AG09319 (cell line): ENCODE results near the gene CXCR6.

Experiments used
- DNase-seq: peaks from one replicate; pipeline ENCODE4 v3.0.0-alpha.2; 2010; ENCODE audit warnings: low read depth; ENCODE audit errors: extremely low read depth
- CTCF ChIP-seq: IDR thresholded peaks from 2 replicates; pipeline ENCODE4 v1.5.1; 2011; ENCODE audit warnings: low read depth, mild to moderate bottlenecking, inconsistent platforms, low read length, moderate library complexity

CXCR6 gene

DNA sequence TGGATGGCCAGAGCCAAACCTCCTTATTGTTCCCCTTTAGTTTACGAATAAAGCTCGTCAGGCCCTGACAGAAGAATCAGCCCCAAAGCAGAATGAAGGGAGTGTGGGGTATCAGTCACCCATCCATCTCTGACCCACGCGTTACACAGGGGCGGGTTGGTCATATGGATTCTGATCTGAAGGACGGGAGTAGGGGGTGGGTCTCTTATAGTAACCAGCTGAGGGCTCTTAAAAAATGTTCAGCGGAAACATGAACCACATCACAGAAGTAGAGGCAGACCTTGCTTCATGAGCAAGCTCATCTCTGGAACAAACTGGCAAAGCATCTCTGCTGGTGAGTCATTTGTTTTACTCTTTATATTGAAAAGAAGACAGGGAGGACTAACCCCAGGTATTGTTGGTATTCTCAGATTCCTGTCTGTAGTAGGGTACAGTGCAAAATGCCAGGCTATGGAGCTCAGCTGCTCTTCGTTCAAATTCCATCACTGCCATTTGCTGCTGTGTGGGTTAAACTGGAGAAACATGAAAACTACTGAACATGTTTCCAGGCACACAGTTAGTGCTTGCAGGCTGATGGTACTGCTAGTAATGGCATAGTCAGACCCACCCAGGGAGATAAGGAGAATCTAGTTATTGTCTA is at the start of gene CXCR6:
CXCR6 (plus strand) TSS at position 258 of the 640 bp plus-strand sequence. CDS start 3,018 bp downstream, outside the sequence.
- no peak for TF ChIP-seq CTCF
- no peak for DNase-seq

DNA sequence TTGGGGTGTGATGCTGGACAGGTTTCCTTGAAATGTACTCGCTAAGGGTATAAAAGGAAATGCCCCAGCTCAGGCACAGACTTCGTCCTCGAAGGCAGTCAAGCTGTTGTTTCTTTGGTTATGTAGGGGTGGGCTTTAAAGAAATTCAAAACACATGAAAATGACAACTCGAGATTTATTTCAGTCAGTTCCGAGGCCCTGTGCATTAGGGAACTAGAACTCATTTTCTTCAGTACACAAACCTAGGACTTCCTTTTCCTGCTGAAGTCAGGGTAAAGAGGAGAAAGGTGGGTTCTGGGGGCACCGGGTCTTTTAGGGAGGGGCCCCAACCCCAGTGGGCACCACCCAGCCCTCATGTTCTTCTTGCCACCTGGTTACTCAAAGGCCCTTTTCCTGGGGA is 49.2 kb upstream of the CXCR6 start:
- DNase-seq, result no peak

DNA sequence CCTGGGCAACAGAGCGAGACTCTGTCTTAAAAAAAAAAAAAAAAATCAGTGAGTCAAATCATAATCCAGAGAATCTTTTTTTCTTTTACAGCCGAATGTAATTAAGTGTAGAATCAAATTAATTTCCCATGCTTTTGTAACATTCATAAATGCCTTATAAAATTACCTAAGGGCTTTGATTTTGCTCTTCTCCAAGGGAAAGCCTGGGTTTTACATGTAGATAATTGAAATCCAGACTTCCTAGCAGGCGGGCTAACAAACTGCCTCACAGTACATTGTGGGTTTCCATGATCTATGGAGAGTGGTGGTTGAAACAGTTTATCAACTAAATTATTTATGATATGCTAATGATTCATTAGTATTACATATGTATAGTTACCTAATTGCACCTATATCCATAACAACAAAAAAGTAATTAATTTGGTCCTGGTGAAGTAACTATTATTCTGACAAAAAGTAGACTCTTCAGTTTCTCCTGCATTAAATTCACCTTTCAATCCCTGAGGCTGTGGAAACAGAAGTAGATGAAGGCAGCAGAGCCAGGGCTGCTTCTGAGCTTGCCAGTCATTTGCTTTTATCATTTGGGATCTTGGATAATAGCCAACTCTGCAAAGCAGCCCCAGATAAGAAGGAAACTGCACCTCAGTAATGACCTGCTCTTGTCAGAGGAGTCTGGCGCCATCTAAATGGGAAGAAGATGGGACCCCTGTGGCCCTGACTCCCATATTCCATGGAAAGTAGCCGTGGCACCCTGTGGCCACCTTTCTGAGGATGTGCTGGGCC is 47.4 kb upstream of the CXCR6 start:
- TF ChIP-seq CTCF, result no peak

More for the DNA sequence above, 49.2 kb upstream of the CXCR6 start:
- TF ChIP-seq CTCF, result no peak

GRCh38 chr3:45896956-45897355 is 46.3 kb upstream of the CXCR6 start:
- no peak for DNase-seq
- TF ChIP-seq CTCF, result no peak

More for the DNA sequence above, 47.4 kb upstream of the CXCR6 start:
- no peak for DNase-seq

- no peak for DNase-seq
- TF ChIP-seq CTCF, result no peak
Observed at GRCh38 chr3:45904931-45905330, 38.3 kb upstream of the CXCR6 start.

GRCh38 chr3:45905755-45906154 is 37.5 kb upstream of the CXCR6 start:
- TF ChIP-seq CTCF, result no peak
- no peak for DNase-seq

- TF ChIP-seq CTCF, result peak; percentile 69
- no peak for DNase-seq
Observed at GRCh38 chr3:45906681-45907407, 36.4 kb upstream of the CXCR6 start.
